NCI-H82 treated with DMSO at 0.1 percent for 48 hours (cell line): Measurements from ENCODE around the gene RASAL3.
"Not testable (repeated sequence)": the region's sequence is repeated elsewhere in the genome, so short reads cannot be mapped to it uniquely, and the experiment has no call there.

Experiments used
- DNase-seq: peaks from one replicate; lab custom pipeline; 2025; ENCODE audit not compliant: unreplicated experiment; lab: John Stamatoyannopoulos, UW

The RASAL3 gene

GRCh38 chr19:15475169-15475568, 10.8 kb upstream of the RASAL3 start:
- no peak for DNase-seq

- not testable (repeated sequence) for DNase-seq
Measured at GRCh38 chr19:15473821-15474220, 9.5 kb upstream of the RASAL3 start.

- DNase-seq = no peak
Measured at GRCh38 chr19:15471639-15472101, 7.3 kb upstream of the RASAL3 start.

DNA sequence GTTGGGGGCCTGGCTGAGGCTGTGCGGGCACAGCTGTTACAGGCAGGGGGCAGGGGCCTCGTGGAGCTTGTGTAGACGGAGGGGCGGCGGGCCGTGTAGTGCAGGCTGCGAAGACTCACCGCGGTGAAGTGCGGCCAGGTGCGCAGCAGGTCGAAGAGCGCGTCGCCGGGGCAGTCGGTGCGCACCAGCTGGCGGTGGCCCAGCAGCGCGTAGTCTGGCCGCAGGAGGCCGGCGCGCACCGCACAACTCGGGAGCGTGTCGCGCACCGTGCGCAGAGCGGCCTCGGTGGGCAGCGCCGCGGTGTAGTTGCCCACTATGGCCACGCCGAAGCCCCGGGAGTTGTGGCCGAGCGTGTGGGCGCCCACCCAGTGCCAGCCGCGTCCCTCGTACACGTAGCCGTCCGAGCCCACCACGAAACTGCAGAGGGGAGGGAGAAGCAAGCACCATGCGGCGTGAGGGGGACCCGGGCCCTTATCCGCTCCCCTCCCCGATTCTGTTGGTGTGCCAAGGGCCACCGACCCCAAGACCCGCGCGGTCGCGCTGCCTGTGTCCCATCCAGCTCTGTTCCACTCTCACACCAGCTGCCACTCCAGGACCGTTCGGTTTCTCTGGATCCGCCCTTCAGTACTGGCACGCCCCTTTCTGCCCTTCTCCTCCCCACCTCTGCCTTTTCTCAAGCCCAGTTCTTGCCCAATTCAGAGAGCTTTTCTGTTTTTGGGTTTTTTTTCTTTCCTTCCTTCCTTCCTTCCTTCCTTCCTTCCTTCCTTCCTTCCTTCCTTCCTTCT, 5.4 kb upstream of the RASAL3 start:
- no peak for DNase-seq

GRCh38 chr19:15468675-15469512, 4.5 kb upstream of the RASAL3 start:
- no peak for DNase-seq

DNA sequence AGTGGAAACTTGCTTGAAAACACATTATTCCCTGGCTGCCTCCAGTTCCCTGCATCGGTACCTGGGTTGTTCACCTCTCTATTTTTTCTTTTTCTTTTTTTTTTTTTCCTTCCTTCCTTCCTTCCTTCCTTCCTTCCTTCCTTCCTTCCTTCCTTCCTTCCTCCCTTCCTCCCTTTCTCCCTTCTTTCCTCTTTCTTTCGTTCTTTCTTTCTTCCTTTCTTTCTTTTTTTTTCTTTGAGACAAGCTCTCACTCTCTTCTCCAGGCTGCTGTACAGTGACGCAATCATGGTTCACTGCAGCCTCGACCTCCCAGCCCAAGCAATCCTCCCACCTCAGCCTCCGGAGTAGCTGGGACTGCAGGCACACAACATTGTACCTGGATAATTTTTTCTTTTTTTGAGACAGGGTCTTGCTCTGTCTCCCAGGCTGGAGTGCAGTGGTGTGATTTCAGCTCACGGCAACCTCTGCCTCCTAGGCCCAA, 3.4 kb upstream of the RASAL3 start:
- no peak for DNase-seq

DNA sequence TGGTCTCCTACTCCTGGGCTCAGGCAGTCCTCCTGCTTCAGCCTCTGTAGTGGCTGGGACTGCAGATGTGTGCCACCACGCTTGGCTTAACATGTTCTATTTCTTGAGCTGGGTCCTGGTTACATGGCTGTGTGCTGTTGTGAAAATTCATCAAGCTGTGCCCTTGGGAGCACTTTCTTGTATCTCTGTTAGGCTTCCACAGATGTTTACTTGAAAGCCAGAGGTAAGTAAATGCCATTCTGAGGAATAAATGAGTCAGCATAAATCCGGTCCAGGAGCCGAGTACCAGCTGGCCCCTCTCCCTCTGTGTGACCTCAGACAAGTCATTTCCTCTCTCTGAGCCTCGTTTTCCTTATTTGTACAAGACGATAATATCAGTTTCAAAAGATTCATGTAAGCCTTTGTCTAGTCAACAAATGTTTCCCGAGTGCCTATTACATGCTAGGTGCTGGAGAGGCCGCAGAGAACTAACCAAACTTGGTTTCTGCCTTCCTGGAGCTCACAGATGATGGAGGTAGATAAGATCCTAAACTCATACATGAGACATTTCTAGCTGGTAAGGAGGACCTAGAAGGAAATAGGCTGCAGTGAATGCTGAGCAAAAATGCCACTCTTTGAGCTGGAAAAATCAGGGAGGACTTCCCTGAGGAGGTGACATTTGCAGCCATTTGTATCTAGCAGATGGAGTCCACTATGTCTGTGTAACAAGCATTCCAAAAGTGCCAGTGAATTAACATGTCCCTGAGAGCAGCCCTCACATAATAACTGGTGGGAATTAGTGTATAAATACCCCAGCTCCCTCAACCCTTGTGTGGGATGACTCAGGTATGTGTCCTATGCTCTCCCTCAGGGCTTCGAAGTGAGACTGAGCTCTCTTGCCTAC, 2.7 kb upstream of the RASAL3 start:
- no peak for DNase-seq

DNA sequence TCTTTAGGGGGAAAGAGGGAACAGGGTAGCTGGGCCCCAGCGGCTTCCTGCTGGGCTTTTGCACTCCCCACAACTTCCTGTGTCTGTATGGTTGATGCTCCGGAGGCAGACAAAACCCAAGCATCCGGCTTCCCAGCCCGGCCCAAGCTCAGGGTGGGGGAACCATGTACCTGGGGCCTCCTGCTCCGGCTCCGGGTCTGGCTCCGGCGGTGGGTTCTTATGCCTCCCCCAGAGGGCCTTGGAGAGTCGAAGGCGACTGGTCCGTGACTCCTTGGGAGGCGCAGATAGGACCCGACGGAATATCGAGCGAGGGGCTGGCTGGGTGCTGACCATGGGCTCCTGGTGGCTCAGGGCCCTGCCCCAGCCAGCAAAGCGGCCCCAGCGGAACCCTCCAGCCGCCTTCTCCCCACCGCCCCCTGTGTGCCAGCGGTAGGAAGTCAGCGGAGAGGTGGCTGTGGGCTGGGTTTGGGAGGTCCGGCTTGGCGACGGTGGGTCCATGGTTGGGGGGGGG, 428 bp downstream of the RASAL3 start:
- no peak for DNase-seq

DNA sequence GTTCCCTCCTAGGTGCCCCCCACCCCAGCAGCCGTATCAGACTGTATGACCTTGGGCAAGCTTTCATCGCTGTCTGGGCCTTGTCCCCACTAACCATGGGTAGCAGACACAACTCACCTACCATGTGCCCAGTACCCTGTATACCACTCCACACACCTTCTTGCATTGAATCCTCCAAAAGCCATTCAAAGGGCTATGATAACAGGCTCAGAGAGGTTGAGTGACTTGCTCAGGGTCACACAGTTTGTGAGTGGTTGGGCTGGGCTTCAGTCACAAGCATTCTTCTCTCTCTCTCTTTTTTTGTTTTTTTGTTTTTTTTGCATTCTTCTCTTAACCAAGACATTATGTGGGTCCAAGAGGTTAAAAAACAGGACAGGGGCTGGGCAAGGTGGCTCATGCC, 2.6 kb downstream of the RASAL3 start:
- no peak for DNase-seq

- DNase-seq = no peak
Measured at GRCh38 chr19:15457701-15458484, 6.5 kb downstream of the RASAL3 start.

DNA sequence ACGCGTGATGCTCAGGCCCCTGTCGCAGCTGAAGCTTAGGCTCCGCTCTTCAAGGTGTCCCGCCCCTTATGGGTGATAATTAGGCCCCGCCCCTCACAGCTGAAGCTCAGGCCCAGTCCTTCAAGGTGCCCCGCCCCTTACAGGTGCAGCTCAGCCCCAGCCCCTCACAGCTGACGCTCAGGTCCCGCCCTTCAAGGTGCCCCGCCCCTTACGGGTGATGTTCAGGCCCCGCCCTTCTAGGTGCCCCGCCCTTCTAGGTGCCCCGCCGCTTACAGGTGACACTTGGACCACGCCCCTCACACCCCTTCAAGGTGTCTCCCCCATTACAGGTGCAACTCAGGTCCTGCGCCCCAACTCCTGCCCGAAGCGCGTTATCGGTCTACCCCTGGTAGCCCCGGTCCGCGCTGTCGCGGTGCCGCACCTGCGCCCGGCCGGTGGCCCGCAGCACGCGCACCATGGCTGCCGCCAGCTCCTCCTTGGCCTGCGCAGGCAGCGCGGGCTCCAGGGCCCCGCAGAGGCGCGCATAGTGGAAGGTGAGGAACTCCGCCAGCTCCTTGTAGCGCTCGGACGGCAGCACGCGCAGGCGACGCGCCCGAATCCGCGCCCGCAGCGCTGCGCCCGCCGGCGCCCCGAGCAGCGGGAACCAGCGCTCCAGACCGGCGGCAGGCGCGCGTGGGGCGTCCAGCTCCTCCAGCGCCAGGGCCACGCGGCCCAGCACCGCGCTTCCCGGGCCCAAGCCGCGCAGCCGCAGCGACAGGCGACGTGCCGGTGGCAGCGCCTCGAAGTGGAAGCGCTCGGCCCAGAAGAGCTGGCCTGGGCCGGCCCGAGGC, 7.3 kb downstream of the RASAL3 start:
- no peak for DNase-seq

- DNase-seq = no peak
Measured at GRCh38 chr19:15456441-15456840, 7.9 kb downstream of the RASAL3 start.

DNA sequence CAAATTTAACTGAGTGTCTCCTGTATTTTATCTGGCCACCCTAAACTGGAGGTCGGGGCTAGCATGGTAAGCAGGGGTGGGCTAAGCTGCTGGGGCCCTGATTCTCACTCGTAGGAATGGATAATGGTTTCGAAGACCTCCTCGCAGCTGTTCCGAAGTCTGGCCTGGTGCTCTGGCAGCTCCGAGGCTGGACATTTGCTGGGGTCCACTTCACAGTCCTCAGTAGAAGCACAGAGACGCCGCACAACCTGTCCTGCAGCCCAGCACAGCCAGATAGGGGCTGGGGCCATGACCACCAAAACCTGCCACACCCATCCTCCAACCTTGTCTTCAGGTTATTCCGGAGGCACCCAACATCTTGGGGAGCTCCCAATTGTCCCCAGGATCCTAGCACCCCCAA, 8.3 kb downstream of the RASAL3 start:
- DNase-seq = no peak

GRCh38 chr19:15453906-15454860, 10.2 kb downstream of the RASAL3 start:
- no peak for DNase-seq

DNA sequence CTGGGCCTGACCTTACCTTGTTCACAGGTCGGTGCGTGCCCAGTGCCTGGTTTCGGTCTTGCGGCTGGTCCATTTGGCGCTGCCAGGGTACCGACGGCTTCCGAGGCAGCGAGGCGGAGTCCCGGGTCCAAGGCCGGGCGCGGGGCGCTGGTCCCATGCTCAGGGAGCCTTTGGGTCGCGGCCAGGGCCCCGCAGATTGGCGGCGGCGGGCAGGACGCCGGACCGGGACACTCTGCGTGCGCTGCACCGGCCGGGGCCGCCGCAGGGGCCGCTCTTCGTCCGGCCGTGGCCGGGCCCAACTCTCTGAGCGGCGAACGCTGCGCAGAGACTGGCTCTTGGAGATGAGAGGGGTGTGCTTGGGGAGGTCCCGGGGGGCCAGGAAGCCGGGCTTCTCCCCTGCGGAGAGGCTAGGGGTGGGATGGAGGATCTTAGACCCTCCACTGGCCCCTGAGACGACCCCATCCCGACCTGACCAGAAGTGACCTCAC, 11.2 kb downstream of the RASAL3 start:
- no peak for DNase-seq

GRCh38 chr19:15452111-15453047, 12.0 kb downstream of the RASAL3 start:
- DNase-seq = peak; percentile 51

- no peak for DNase-seq
Measured at GRCh38 chr19:15450528-15450890, 13.8 kb downstream of the RASAL3 start.
